Keratinocyte (primary cell): ENCODE data around the gene TBKBP1. TPM values are rescaled to one million over a fixed set of nuclear protein-coding genes. Genes with fewer than 3 reads are reported as not detected.

Experiments
- DNase-seq: peaks from one replicate; pipeline ENCODE4 v3.0.0-alpha.2; 2011; ENCODE audit warnings: low read depth, missing footprints, low spot score
- FAIRE-seq: peaks from 2 replicates; lab custom pipeline; 2011; peaks lifted over from hg19 to GRCh38; lab: Jason Lieb, UNC
- H2AFZ ChIP-seq: 2 replicates; pipeline ENCODE4 v1.6.0; 2012; ENCODE audit warnings: low read length, control low read depth, inconsistent platforms; ENCODE audit not compliant: control insufficient read depth
- H3K27ac ChIP-seq: 2 replicates; pipeline ENCODE4 v1.5.1; 2011; ENCODE audit warnings: low read length; ENCODE audit not compliant: control insufficient read depth, insufficient read depth
- H3K27me3 ChIP-seq: 3 replicates; pipeline ENCODE4 v1.6.0; 2011; ENCODE audit warnings: low read length; ENCODE audit not compliant: control insufficient read depth, insufficient read depth; ENCODE audit errors: extremely low read depth
- H3K36me3 ChIP-seq, 2 experiments: 2 replicates in 1 of 2; 3 replicates in 1 of 2; pipeline ENCODE4 v1.5.1; 2011; ENCODE audit warnings: low read length in 2 of 2, mild to moderate bottlenecking in 1 of 2; ENCODE audit not compliant: control insufficient read depth in 2 of 2, insufficient read depth in 2 of 2; ENCODE audit errors: extremely low read depth in 1 of 2
- H3K4me1 ChIP-seq: 3 replicates; pipeline ENCODE4 v1.5.1; 2011; ENCODE audit warnings: low read length; ENCODE audit not compliant: control insufficient read depth, insufficient read depth; ENCODE audit errors: extremely low read depth
- H3K4me2 ChIP-seq: 3 replicates; pipeline ENCODE4 v1.6.0; 2011; ENCODE audit warnings: low read depth, low read length; ENCODE audit not compliant: control insufficient read depth, insufficient read depth; ENCODE audit errors: extremely low read depth
- H3K4me3 ChIP-seq, 3 experiments: fragments of 200-600 bp in 1 of 3; sonication (generic) in 1 of 3; 2 replicates in 2 of 3; 3 replicates in 1 of 3; pipeline ENCODE4 v1.5.1; 2011 to 2016; ENCODE audit warnings: low read length in 3 of 3, mild to moderate bottlenecking in 3 of 3, control low read depth in 2 of 3, inconsistent platforms in 1 of 3, low read depth in 1 of 3, mixed read lengths in 1 of 3, mixed run types in 1 of 3, moderate library complexity in 1 of 3; ENCODE audit not compliant: control insufficient read depth in 2 of 3, insufficient read depth in 2 of 3; ENCODE audit errors: extremely low read depth in 1 of 3
- H3K79me2 ChIP-seq: 2 replicates; pipeline ENCODE4 v1.6.0; 2012; ENCODE audit warnings: low read length; ENCODE audit not compliant: control insufficient read depth, insufficient read depth
- H3K9ac ChIP-seq: 3 replicates; pipeline ENCODE4 v1.6.0; 2011; ENCODE audit warnings: low read length; ENCODE audit not compliant: control insufficient read depth, insufficient read depth; ENCODE audit errors: extremely low read depth
- H3K9me1 ChIP-seq: 3 replicates; pipeline ENCODE4 v1.6.0; 2011; ENCODE audit warnings: low read length; ENCODE audit not compliant: control insufficient read depth, insufficient read depth; ENCODE audit errors: extremely low read depth
- H3K9me3 ChIP-seq: 2 replicates; pipeline ENCODE4 v1.5.1; 2012; ENCODE audit warnings: low read depth, low read length; ENCODE audit not compliant: control insufficient read depth
- H4K20me1 ChIP-seq: 3 replicates; pipeline ENCODE4 v1.6.0; 2011; ENCODE audit warnings: low read length; ENCODE audit not compliant: control insufficient read depth, insufficient read depth; ENCODE audit errors: extremely low read depth
- CTCF ChIP-seq, 3 experiments: IDR thresholded peaks in 1 of 3; conservative IDR thresholded peaks in 1 of 3; optimal IDR thresholded peaks in 1 of 3; 2 replicates in 2 of 3; 3 replicates in 1 of 3; pipeline versions ENCODE3 to v1.5.1; 2011; ENCODE audit warnings: low read length in 3 of 3, mild to moderate bottlenecking in 3 of 3, moderate library complexity in 2 of 3, control low read depth in 1 of 3, inconsistent platforms in 1 of 3; ENCODE audit not compliant: insufficient read depth in 2 of 3; ENCODE audit errors: extremely low read depth in 1 of 3
- EZH2 ChIP-seq: IDR thresholded peaks from one replicate; pipeline ENCODE4 v1.6.1; 2012; ENCODE audit warnings: inconsistent platforms, mild to moderate bottlenecking, low read length, moderate library complexity
- dilution Hi-C: fragments of 300-500 bp; cut with MboI; formaldehyde crosslinking; loops from one replicate; pipeline ENCODE4 v1.7.0; 2020; ENCODE audit warnings: low sequenced_read_pairs; ENCODE audit not compliant: extremely low pct_ligation_motif_present
- polyA plus RNA-seq, 5 experiments: library from polyadenylated mRNA; depleted of rRNA in 3 of 5; stranded (reverse) in 3 of 5; stranded (forward) in 1 of 5; unstranded in 1 of 5; fragments of >200 nt; gene quantifications; 1 replicate in 1 of 5; 2 replicates in 3 of 5; 3 replicates in 1 of 5; pipeline versions ENCODE4 v1.2.1 to v1.2.3, GENCODE V29; 2011 to 2012; ENCODE audit warnings: missing spikeins in 2 of 5, low read depth in 1 of 5, low replicate concordance in 1 of 5

TBKBP1 gene
- polyA plus RNA-seq, 1 donor (not counting 4 experiments of a cell fraction or from before 2014, with no cell fraction given), result 4.3 TPM

- no peaks in the 10 kb centered on the region for H3K9me3 ChIP-seq
- no peak for TF ChIP-seq CTCF (optimal IDR thresholded peaks at IDR 0.05 in 1 of 3, IDR thresholded peaks at IDR 0.05 in 1 of 3, conservative IDR thresholded peaks at IDR 0.05 in 1 of 3; ENCODE audit: extremely low read depth in 1 of 3, insufficient read depth in 2 of 3, low read length in 3 of 3)
- TF ChIP-seq EZH2, result no peak
- H3K4me3 ChIP-seq, result no peak overlapping the region
- no peak overlapping the region for H3K27ac ChIP-seq
- H3K79me2 ChIP-seq, result no peaks in the 10 kb centered on the region
- no peak for FAIRE-seq
- no peak for DNase-seq
- no peaks in the 10 kb centered on the region for H4K20me1 ChIP-seq
- H3K4me1 ChIP-seq, result no peaks in the 10 kb centered on the region
- H3K9me1 ChIP-seq, result no peaks in the 10 kb centered on the region
- no peak overlapping the region for H2AFZ ChIP-seq
- H3K4me2 ChIP-seq, result no peak overlapping the region
- dilution Hi-C loops, result no loop called here
- peaks cover 54% of the 10 kb centered on the region for H3K27me3 ChIP-seq
- no peak overlapping the region for H3K9ac ChIP-seq
- no peaks in the 10 kb centered on the region for H3K36me3 ChIP-seq
These were observed 37.4 kb downstream of the TBKBP1 start for GRCh38 chr17:47731396-47731795.

GRCh38 chr17:47732399-47733046 lies 38.6 kb downstream of the TBKBP1 start:
- Histone ChIP-seq H3K4me2 (no peak overlapping the region), H3K9me3 (no peaks in the 10 kb centered on the region), H3K27ac (no peak overlapping the region), H3K36me3 (no peaks in the 10 kb centered on the region), H3K9ac (no peak overlapping the region), H2AFZ (no peak overlapping the region), H3K4me1 (no peaks in the 10 kb centered on the region), H3K79me2 (no peaks in the 10 kb centered on the region), H3K4me3 (no peak overlapping the region), H4K20me1 (no peaks in the 10 kb centered on the region), H3K9me1 (no peaks in the 10 kb centered on the region), H3K27me3 (peaks cover 60% of the 10 kb centered on the region)
- FAIRE-seq, result no peak
- dilution Hi-C loops, result no loop called here
- DNase-seq, result no peak
- no peak for TF ChIP-seq CTCF (optimal IDR thresholded peaks at IDR 0.05 in 1 of 3, IDR thresholded peaks at IDR 0.05 in 1 of 3, conservative IDR thresholded peaks at IDR 0.05 in 1 of 3; ENCODE audit: extremely low read depth in 1 of 3, insufficient read depth in 2 of 3, low read length in 3 of 3)
- TF ChIP-seq EZH2, result no peak
